IPS-18a (cell line): Measurements from ENCODE around the gene PRDX1.
A peak's percentile ranks its signal among the peaks of the same experiment; 100 is the strongest.
"Not testable (repeated sequence)": the region's sequence is repeated elsewhere in the genome, so short reads cannot be mapped to it uniquely, and the experiment has no call there.

Source experiments
- H3K27ac ChIP-seq: one replicate; pipeline ENCODE4 v1.5.1; 2013; ENCODE audit warnings: low read length
- H3K27me3 ChIP-seq: one replicate; pipeline ENCODE4 v1.6.1; 2013; ENCODE audit warnings: mild to moderate bottlenecking, low read length; ENCODE audit not compliant: control insufficient read depth, insufficient read depth
- H3K36me3 ChIP-seq: one replicate; pipeline ENCODE4 v1.6.1; 2013; ENCODE audit warnings: low read depth, low read length; ENCODE audit not compliant: control insufficient read depth
- H3K4me1 ChIP-seq: one replicate; pipeline ENCODE4 v1.6.1; 2013; ENCODE audit warnings: low read depth, low read length; ENCODE audit not compliant: control insufficient read depth
- H3K4me3 ChIP-seq: one replicate; pipeline ENCODE4 v1.5.1; 2013; ENCODE audit warnings: low read length
- H3K9ac ChIP-seq: one replicate; pipeline ENCODE4 v1.6.1; 2013; ENCODE audit warnings: mild to moderate bottlenecking, low read length, moderate library complexity
- H3K9me3 ChIP-seq: one replicate; pipeline ENCODE4 v1.6.1; 2013; ENCODE audit warnings: low read depth, low read length; ENCODE audit not compliant: control insufficient read depth

Gene PRDX1

DNA sequence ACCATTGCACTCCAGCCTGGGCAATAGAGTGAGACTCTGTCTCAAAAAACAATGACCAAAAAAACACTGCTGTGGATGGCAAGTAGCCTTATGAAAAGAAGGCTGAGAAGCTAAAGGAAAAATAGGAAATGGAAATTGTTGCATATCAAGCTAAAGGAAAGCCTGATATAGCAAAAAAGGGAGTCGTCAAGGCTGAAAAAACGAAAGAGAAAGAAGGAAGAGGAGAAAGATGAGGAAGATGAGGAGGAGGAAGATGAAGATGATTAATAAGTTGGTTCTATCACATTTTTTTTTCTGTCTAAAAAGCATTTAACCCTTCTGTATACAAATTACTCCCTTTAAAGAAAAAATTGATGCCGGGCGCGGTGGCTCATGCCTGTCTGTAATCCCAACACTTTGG, 10.2 kb upstream of the PRDX1 start:
- no peaks in the 10 kb centered on the region for H3K9me3 ChIP-seq
- H3K9ac ChIP-seq: no peak overlapping the region
- no peaks in the 10 kb centered on the region for H3K4me1 ChIP-seq
- no peaks in the 10 kb centered on the region for H3K36me3 ChIP-seq
- no peak overlapping the region for H3K27ac ChIP-seq
- no peak overlapping the region for H3K4me3 ChIP-seq
- no peaks in the 10 kb centered on the region for H3K27me3 ChIP-seq

DNA sequence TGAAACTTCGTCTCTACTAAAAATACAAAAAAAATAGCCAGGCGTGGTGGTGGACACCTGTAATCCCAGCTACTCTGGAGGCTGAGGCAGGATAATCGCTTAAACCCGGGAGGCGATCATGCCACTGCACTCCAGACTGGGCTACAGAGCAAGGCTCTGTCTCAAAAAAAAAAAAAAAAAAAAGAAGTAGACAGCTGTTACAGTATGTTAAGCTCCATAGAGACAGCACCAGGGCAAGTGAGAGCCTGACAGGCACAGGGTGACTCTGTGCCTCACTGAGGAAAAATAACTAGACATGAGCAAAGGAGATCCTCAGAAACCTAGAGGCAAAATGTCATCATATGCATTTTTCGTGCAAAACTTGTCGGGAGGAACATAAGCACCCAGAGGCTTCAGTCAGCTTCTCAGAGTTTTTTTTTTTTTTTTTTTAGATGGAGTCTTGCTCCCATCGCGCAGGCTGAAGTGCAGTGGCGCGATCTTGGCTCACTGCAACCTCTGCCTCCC, 9.0 kb upstream of the PRDX1 start:
- H3K4me1 ChIP-seq: no peaks in the 10 kb centered on the region
- H3K27me3 ChIP-seq: no peaks in the 10 kb centered on the region
- H3K9me3 ChIP-seq: no peaks in the 10 kb centered on the region
- no peaks in the 10 kb centered on the region for H3K36me3 ChIP-seq
- no peak overlapping the region for H3K27ac ChIP-seq
- H3K4me3 ChIP-seq: no peak overlapping the region
- H3K9ac ChIP-seq: no peak overlapping the region

DNA sequence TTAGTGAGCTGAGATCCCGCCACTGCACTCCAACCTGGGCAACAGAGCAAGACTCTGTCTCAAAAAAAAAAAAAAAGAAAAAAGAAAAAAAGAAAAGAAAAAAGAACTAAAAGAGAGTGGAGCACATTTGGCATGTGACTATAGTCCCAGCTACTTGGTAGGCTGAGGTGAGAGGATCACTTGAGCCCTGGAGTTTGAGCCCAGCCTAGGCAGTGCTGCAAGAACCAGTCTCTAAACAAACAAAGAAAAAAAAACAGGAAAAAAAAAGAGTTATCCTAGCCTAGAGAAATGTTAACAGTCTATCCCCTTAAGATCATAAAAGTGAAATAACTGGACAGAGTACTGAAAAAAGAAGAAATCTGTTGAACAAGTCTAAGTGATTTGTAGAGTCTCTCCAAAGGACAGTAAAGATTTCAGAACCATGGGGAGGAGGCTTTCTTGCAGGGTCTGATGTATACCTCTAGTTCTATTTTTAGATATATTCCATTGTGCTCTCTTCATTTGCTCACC, 4.5 kb upstream of the PRDX1 start:
- no peak overlapping the region for H3K27ac ChIP-seq
- H3K9me3 ChIP-seq: no peaks in the 10 kb centered on the region
- no peaks in the 10 kb centered on the region for H3K27me3 ChIP-seq
- H3K4me3 ChIP-seq: no peak overlapping the region
- H3K9ac ChIP-seq: no peak overlapping the region
- no peaks in the 10 kb centered on the region for H3K36me3 ChIP-seq
- H3K4me1 ChIP-seq: peaks cover 16% of the 10 kb centered on the region

DNA sequence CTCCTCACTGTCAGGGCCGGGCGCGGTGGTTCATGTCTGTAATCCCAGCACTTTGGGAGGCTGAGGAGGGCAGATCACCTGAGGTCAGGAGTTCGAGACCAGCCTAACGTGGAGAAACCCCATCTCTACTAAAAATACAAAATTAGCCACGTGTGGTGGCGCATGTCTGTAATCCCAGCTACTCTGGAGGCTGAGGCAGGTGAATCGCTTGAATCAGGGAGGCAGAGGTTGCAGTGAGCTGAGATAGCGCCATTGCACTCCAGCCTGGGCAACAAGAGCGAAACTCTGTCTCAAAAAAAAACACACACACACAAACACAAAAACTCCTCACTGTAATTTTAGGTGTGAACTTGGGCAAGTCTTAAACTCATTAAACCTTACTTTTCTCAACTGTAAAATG, 2.3 kb upstream of the PRDX1 start:
- not testable (repeated sequence) for H3K9ac ChIP-seq, H3K4me3 ChIP-seq, H3K27me3 ChIP-seq, H3K27ac ChIP-seq, H3K36me3 ChIP-seq, H3K9me3 ChIP-seq
- peaks cover 16% of the 10 kb centered on the region for H3K4me1 ChIP-seq

DNA sequence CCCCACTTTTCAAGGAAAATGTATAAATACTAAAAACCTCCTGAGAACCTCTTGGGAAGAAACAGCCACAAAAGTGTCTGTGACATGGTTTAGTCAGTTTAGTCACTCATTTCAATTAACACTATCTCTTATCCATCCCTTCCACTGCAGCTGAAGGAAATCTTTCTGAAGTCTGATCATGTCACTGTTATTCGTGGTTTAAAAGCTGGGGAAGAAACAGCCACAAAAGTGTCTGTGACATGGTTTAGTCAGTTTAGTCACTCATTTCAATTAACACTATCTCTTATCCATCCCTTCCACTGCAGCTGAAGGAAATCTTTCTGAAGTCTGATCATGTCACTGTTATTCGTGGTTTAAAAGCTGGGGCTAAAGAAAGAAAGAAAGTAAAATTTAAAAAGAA, 1.8 kb upstream of the PRDX1 start:
- peaks cover 16% of the 10 kb centered on the region for H3K4me1 ChIP-seq
- not testable (repeated sequence) for H3K27ac ChIP-seq, H3K36me3 ChIP-seq, H3K27me3 ChIP-seq, H3K4me3 ChIP-seq, H3K9ac ChIP-seq, H3K9me3 ChIP-seq

DNA sequence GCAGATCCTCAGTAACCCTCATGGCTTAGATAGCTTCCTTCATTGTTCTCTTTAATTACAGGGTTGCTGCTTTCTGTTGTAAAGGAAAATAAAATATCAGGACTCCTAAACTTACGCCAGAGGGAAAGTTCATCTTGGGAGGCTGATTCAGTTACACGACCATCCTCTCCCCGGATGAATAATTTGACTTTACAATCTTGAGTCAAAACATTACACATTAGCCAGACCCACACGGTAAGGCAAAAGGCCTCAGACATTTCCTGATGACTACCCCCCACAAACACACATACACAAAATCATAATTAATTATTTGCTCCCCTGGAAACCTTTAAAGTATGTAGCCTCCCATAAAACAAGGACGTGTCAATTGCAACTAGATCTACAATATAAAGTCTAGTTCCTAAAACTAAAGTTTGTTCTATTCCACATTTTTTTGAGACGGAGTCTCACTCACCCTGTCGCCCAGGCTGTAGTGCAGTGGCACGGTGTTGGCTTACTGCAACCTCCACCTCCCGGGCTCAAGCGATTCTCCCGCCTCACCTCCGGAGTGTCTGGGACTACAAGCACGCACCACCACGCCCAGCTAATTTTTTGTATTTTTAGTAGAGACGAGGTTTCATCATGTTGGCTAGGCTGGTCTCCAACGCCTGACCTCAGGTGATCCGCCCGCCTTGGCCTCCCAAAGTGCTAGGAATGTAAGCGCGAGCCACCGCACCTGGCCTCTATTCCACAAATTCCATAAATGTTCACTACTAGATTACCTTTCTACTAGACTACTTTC, 830 bp upstream of the PRDX1 start:
- H3K36me3 ChIP-seq: peaks cover 11% of the 10 kb centered on the region
- H3K4me1 ChIP-seq: peaks cover 16% of the 10 kb centered on the region
- peak overlapping the region; percentile 93 for H3K4me3 ChIP-seq
- H3K9me3 ChIP-seq: no peaks in the 10 kb centered on the region
- H3K27me3 ChIP-seq: no peaks in the 10 kb centered on the region
- peak overlapping the region; percentile 100 for H3K27ac ChIP-seq
- H3K9ac ChIP-seq: peak overlapping the region; percentile 98

DNA sequence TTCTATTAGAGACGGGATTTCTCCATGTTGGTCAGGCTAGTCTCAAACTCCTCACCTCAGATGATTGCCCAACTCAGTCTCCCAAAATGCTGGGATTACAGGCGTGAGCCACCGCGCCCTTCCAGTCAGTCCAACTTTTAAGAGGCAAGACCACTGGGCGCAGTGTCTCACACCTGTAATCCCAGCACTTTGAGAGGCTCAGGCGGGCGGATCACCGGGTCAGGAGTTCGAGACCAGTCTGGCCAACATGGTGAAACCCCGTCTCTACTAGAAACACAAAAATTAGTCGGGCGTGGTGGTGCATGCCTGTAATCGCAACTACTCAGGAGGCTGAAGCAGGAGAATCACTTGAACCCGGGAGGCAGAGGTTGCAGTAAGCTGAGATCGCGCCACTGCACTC, 1.9 kb downstream of the PRDX1 start:
- H3K36me3 ChIP-seq: peaks cover 38% of the 10 kb centered on the region
- H3K4me3 ChIP-seq: peak overlapping the region; percentile 93
- H3K9me3 ChIP-seq, H3K27me3 ChIP-seq, H3K27ac ChIP-seq, H3K4me1 ChIP-seq, H3K9ac ChIP-seq: not testable (repeated sequence)

DNA sequence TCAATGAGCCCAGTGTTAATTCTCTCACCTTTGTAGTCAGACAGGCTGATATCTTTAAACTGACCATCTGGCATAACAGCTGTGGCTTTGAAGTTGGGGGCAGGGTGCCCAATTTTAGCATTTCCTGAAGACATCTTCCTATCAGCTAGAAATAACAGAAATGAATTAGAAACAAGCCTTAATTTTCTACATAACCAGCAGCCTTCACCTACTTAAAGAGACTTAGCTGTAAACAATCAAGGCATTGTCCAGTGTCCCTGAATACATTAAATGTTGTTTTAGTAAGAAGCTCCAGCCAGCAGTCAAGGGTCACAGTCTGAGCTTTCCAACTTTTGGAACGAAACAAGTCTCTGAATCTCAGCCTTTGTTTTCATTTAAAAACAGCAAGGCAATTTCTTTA, 2.8 kb downstream of the PRDX1 start:
- Histone ChIP-seq H3K36me3 (peaks cover 47% of the 10 kb centered on the region), H3K4me1 (peaks cover 9% of the 10 kb centered on the region), H3K4me3 (peak overlapping the region; percentile 93), H3K27ac (no peak overlapping the region), H3K27me3 (no peaks in the 10 kb centered on the region), H3K9ac (no peak overlapping the region), H3K9me3 (no peaks in the 10 kb centered on the region)

DNA sequence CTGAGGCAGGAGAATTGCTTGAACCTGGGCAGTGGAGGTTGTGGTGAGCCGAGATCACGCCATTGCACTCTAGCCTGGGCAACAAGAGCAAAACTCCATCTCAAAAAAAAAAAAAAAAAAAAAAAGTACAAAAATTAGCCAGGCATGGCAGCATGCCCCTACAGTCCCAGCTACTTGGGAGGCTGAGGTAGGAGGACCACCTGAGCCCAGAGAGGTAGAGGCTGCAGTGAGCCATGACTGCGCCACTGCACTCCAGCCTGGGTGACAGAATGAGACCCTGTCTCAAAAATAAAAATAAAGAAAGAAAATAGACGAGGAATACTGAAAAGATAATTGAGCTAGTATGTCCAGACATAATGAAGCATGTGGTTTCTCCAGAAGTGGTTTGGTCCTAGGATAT, 3.3 kb downstream of the PRDX1 start:
- not testable (repeated sequence) for H3K27me3 ChIP-seq, H3K4me1 ChIP-seq, H3K9ac ChIP-seq, H3K27ac ChIP-seq, H3K4me3 ChIP-seq, H3K9me3 ChIP-seq
- peaks cover 52% of the 10 kb centered on the region for H3K36me3 ChIP-seq

DNA sequence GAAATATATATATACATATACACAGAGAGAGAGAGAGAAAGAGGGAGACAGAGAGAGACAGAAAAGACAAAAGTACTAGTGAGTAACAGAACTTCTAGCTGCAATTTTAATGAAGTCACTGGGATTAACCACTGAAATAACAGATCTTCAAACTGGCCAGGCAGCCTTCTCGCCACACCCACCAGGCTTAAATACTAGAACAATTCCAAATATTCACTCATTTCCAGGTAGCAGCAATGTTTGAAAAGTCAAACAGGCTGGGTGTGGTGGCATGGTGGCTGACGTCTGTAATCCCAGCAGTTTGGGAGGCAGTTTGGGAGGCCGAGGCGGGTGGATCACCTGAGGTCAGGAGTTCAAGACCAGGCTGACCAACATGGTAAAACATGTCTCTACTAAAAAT, 5.2 kb downstream of the PRDX1 start:
- H3K9ac ChIP-seq: no peak overlapping the region
- no peaks in the 10 kb centered on the region for H3K9me3 ChIP-seq
- H3K27me3 ChIP-seq: no peaks in the 10 kb centered on the region
- H3K27ac ChIP-seq: no peak overlapping the region
- no peaks in the 10 kb centered on the region for H3K4me1 ChIP-seq
- H3K36me3 ChIP-seq: peaks cover 69% of the 10 kb centered on the region
- no peak overlapping the region for H3K4me3 ChIP-seq

DNA sequence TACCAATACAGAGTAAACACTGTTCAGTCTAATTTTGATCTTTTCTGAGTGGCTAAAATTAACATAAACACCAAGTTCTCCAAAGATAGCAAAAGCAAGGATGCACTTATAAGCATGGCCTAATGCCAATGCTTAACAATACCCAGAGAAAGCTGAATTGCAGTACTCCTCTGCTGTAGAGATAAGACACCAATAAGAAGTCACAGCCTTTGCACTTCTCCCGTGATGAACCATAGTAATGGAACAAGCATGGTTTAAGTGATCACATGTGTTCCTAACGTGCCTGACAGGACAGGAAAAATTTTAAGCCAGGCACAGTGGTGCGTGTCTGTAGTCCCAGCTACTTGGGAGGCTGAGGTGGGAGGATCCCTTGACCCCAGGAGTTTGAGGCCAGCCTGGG, 5.6 kb downstream of the PRDX1 start:
- H3K4me1 ChIP-seq: no peaks in the 10 kb centered on the region
- H3K27ac ChIP-seq: no peak overlapping the region
- H3K9ac ChIP-seq: no peak overlapping the region
- no peaks in the 10 kb centered on the region for H3K27me3 ChIP-seq
- no peaks in the 10 kb centered on the region for H3K9me3 ChIP-seq
- H3K36me3 ChIP-seq: peaks cover 73% of the 10 kb centered on the region
- no peak overlapping the region for H3K4me3 ChIP-seq
